K562 (cell line): ENCODE data around the gene MTTP. TPM values are rescaled to one million over a fixed set of nuclear protein-coding genes. Genes with fewer than 3 reads are reported as not detected.
A peak's percentile ranks its signal among the peaks of the same experiment; 100 is the strongest.

ENCODE experiments used
- ATAC-seq: fragments of 200-7000 bp; cut with Tn5 transposase; 3 replicates; pipeline ENCODE4 v1.9.1; 2020; ENCODE audit warnings: moderate library complexity
- Bru-seq: library from RNA; stranded (reverse); fragments of 400-500 nt; gene quantifications from one replicate; lab custom pipeline; 2021; lab: Mats Ljungman, UMichigan
- BruChase-seq, 2 experiments: library from RNA; stranded (reverse); fragments of 400-500 nt; gene quantifications; one replicate each; lab custom pipeline; 2021; lab: Mats Ljungman, UMichigan
- BruUV-seq: library from RNA; stranded (reverse); fragments of 400-500 nt; replicated peaks from 2 replicates; lab custom pipeline; 2021; lab: Mats Ljungman, UMichigan
- CTCF ChIA-PET: fragments of 300-600 bp; formaldehyde crosslinking; extraction: SDS; loops from one replicate; lab custom pipeline; 2021; ENCODE audit warnings: low intra/inter-chr PET ratio; lab: Yijun Ruan, JAX
- POLR2A ChIA-PET: fragments of 300-600, 350-650 bp; sonication (Branson Sonifier 250); formaldehyde crosslinking; extraction: SDS; loops from one replicate; lab custom pipeline; 2021; ENCODE audit warnings: antibody characterized with exemption, inconsistent platforms; lab: Yijun Ruan, JAX
- DNase-seq, 4 experiments: peaks; one replicate each; pipeline versions ENCODE4 v3.0.0 to v3.0.0-alpha.2; 2011 to 2018; ENCODE audit warnings: low spot score in 3 of 4, mixed read lengths in 3 of 4; ENCODE audit errors: extremely low read depth in 1 of 4
- FAIRE-seq: peaks from 2 replicates; lab custom pipeline; 2011; peaks lifted over from hg19 to GRCh38; lab: Jason Lieb, UNC
- H2AFZ ChIP-seq: 2 replicates; pipeline ENCODE4 v1.6.0; 2011; ENCODE audit warnings: low read depth, low read length, control low read depth, inconsistent platforms
- H3K27ac ChIP-seq: fragments of 200-600 bp; 3 replicates; pipeline ENCODE4 v1.8.0; 2011; ENCODE audit warnings: low read depth, mild to moderate bottlenecking, control low read depth, inconsistent platforms, low read length, moderate library complexity, mixed read lengths; ENCODE audit errors: extremely low read depth
- H3K27me3 ChIP-seq, 2 experiments: fragments of 300-600 bp in 1 of 2; 2 replicates in 1 of 2; 3 replicates in 1 of 2; pipeline versions ENCODE4 v1.6.0 to v1.8.0; 2011; ENCODE audit warnings: inconsistent platforms in 2 of 2, low read length in 2 of 2, mild to moderate bottlenecking in 1 of 2, mixed read lengths in 1 of 2, moderate library complexity in 1 of 2; ENCODE audit not compliant: control insufficient read depth in 2 of 2, insufficient read depth in 2 of 2
- H3K36me3 ChIP-seq: fragments of 300-600 bp; 3 replicates; pipeline ENCODE4 v1.8.0; 2011; ENCODE audit warnings: mild to moderate bottlenecking, low read length, inconsistent platforms; ENCODE audit not compliant: control insufficient read depth, insufficient read depth
- H3K4me1 ChIP-seq, 2 experiments: fragments of 200-600 bp in 1 of 2; replicated peaks in 1 of 2; 2 replicates in 1 of 2; 3 replicates in 1 of 2; pipeline versions ENCODE4 v1.5.1 to v1.8.0; 2011; ENCODE audit warnings: inconsistent platforms in 2 of 2, low read length in 2 of 2, mild to moderate bottlenecking in 1 of 2, mixed read lengths in 1 of 2, moderate library complexity in 1 of 2; ENCODE audit not compliant: control insufficient read depth in 2 of 2, insufficient read depth in 2 of 2
- H3K4me2 ChIP-seq: 2 replicates; pipeline ENCODE4 v1.6.1; 2011; ENCODE audit warnings: low read length, control low read depth, inconsistent platforms, mixed read lengths; ENCODE audit not compliant: insufficient read depth
- H3K4me3 ChIP-seq: fragments of 200-600 bp; sonication (generic), shearing (Covaris generic); 2 replicates; pipeline ENCODE4 v1.5.1; 2016; ENCODE audit warnings: control low read depth, inconsistent platforms
- H3K79me2 ChIP-seq: fragments of 200-600 bp; 3 replicates; pipeline ENCODE4 v1.8.0; 2011; ENCODE audit warnings: low read length, inconsistent platforms; ENCODE audit not compliant: control insufficient read depth, insufficient read depth
- H3K9ac ChIP-seq, 2 experiments: 2 replicates each; pipeline versions ENCODE4 v1.6.0 to v1.6.1; 2011; ENCODE audit warnings: low read depth in 2 of 2, low read length in 2 of 2, control low read depth in 1 of 2, inconsistent platforms in 1 of 2, mild to moderate bottlenecking in 1 of 2, mixed read lengths in 1 of 2; ENCODE audit not compliant: insufficient read depth in 1 of 2
- H3K9me1 ChIP-seq: one replicate; pipeline ENCODE4 v1.6.0; 2011; ENCODE audit warnings: inconsistent platforms, mild to moderate bottlenecking, low read length, moderate library complexity; ENCODE audit not compliant: control insufficient read depth, insufficient read depth
- H3K9me3 ChIP-seq: replicated peaks from 2 replicates; pipeline ENCODE4 v1.5.1; 2011; ENCODE audit warnings: low read depth, low read length, inconsistent platforms; ENCODE audit not compliant: control insufficient read depth, insufficient read depth
- H4K20me1 ChIP-seq: replicated peaks from 2 replicates; pipeline ENCODE4 v1.6.1; 2011; ENCODE audit warnings: low read length, inconsistent platforms, mixed read lengths; ENCODE audit not compliant: control insufficient read depth, insufficient read depth
- DDX20 ChIP-seq: fragments of 450-650 bp; IDR thresholded peaks from 2 replicates; pipeline ENCODE4 v1.6.1; 2016; ENCODE audit warnings: missing genetic modification characterization, low read depth, mild to moderate bottlenecking, missing compliant biosample characterization, moderate library complexity
- E2F5 ChIP-seq: sonication (generic); formaldehyde crosslinking; IDR thresholded peaks from 2 replicates; pipeline ENCODE4 v1.8.0; 2022; ENCODE audit warnings: mild to moderate bottlenecking, missing genetic modification reagents
- NCOA6 ChIP-seq: fragments of 450-650 bp; IDR thresholded peaks from 2 replicates; pipeline ENCODE4 v1.6.1; 2017; ENCODE audit warnings: mild to moderate bottlenecking
- NFIX ChIP-seq: fragments of 250-450 bp; sonication (Bioruptor Pico); IDR thresholded peaks from 2 replicates; pipeline ENCODE4 v1.4.0; 2020; ENCODE audit warnings: low read depth, mild to moderate bottlenecking, moderate library complexity
- SNRNP70 ChIP-seq: fragments of 200-400 bp; formaldehyde crosslinking; optimal IDR thresholded peaks from 2 replicates; pipeline ENCODE3; 2017; ENCODE audit warnings: low read depth, low read length
- TOE1 ChIP-seq, 2 experiments: fragments of 450-650 bp in 1 of 2; sonication (generic) in 1 of 2; formaldehyde crosslinking in 1 of 2; IDR thresholded peaks; 2 replicates each; pipeline versions ENCODE4 v1.7.1 to v1.8.0; 2016 to 2022; ENCODE audit warnings: borderline replicate concordance in 2 of 2, mild to moderate bottlenecking in 2 of 2, antibody characterized with exemption in 1 of 2, inconsistent platforms in 1 of 2, low read depth in 1 of 2, missing genetic modification reagents in 1 of 2, moderate library complexity in 1 of 2
- WGBS: fragments of 100-300 bp; shearing (Covaris generic); methylation state at CpG from one replicate; pipeline ENCODE4 v1.1.6; 2016; ENCODE audit warnings: low coverage, mixed read lengths; ENCODE audit not compliant: insufficient coverage; ENCODE audit errors: missing lambda C conversion rate; 5-methylcytosine and 5-hydroxymethylcytosine counted together
- in situ Hi-C: fragments of 300-500 bp; cut with MboI; formaldehyde crosslinking; loops from 4 replicates; pipeline ENCODE4 v1.15.0; 2018; ENCODE audit warnings: inconsistent platforms, mixed read lengths
- intact Hi-C: fragments of 100-400 bp; cut with micrococcal nuclease; formaldehyde crosslinking; loops from 2 replicates; pipeline ENCODE4 v1.14.2; 2022
- long read RNA-seq, 3 experiments: library from polyadenylated mRNA in 2 of 3; library from RNA in 1 of 3; unstranded in 2 of 3; stranded (forward) in 1 of 3; transcript quantifications; one replicate each; pipeline ENCODE4 v2.0.0, GENCODE V29; 2019 to 2022
- polyA minus RNA-seq, 3 experiments: library from RNA; depleted of rRNA, polyadenylated mRNA; stranded (reverse); fragments of >200 nt; gene quantifications; 2 replicates each; pipeline ENCODE4 v1.2.3, GENCODE V29; 2011
- polyA plus RNA-seq, 8 experiments: library from polyadenylated mRNA; depleted of rRNA in 4 of 8; stranded (reverse) in 5 of 8; unstranded in 3 of 8; fragments of >200 nt; fragmentation: Nextera tagmentation in 2 of 8; fragmentation: Illumina TruSeq in 1 of 8; extraction: Ambion mirVana in 2 of 8; extraction: Trizol in 1 of 8; gene quantifications; 2 replicates each; pipeline versions ENCODE4 v1.2.1 to v1.2.3, GENCODE V29; 2011 to 2014; ENCODE audit warnings: inconsistent platforms in 1 of 8, missing spikeins in 1 of 8
- total RNA-seq, 7 experiments: library from RNA; depleted of rRNA in 6 of 7; stranded (reverse); fragments of >200 nt in 6 of 7; fragmentation: Illumina TruSeq in 2 of 7; extraction: Trizol in 2 of 7; gene quantifications; 2 replicates each; pipeline versions ENCODE4 v1.2.1 to v1.2.3, GENCODE V29; 2011 to 2021; ENCODE audit warnings: low replicate concordance in 1 of 7

Gene MTTP
- total RNA-seq (2011; cell fraction: chromatin; rRNA removed; ENCODE audit: low replicate concordance) = not detected in 2 replicates
- not detected in 2 replicates for total RNA-seq (2011; cell fraction: nucleolus; rRNA removed)
- total RNA-seq (2011; cell fraction: nucleoplasm; rRNA removed) = not detected in 2 replicates
- total RNA-seq (2014; rRNA removed) (not detected in 2 replicates), total RNA-seq (2014; rRNA removed; fragmentation: Illumina TruSeq; extraction: Trizol) (0.06 and 0.29 TPM in 2 replicates), total RNA-seq (2015; rRNA removed; fragmentation: Illumina TruSeq; extraction: Trizol) (0.22 TPM in 1 of 2 replicates, not detected in the other), total RNA-seq (2021) (0.04 and 0.40 TPM in 2 replicates), polyA plus RNA-seq (2011; rRNA removed) (not detected in 2 replicates), polyA plus RNA-seq (2014; fragmentation: Illumina TruSeq; extraction: Trizol) (0.04 TPM in 1 of 2 replicates, not detected in the other), polyA plus RNA-seq (2014; fragmentation: Nextera tagmentation; extraction: Ambion mirVana) (under 1 TPM; 0.01 to 0.03 TPM), polyA plus RNA-seq (2014; rRNA removed) (0.01 TPM in 1 of 2 replicates, not detected in the other), polyA minus RNA-seq (2011; rRNA and poly(A)+ RNA removed) (0.06 TPM in 1 of 2 replicates, not detected in the other), Bru-seq, nascent RNA (percentile 21 among the genes with signal in this experiment), BruChase-seq, experiment 1, labeled RNA remaining after a 2-hour chase (percentile 12 among the genes with signal in this experiment), BruChase-seq, experiment 2, labeled RNA remaining after a 6-hour chase (percentile 11 among the genes with signal in this experiment)
- 0.21 TPM in 1 of 2 replicates, not detected in the other for polyA plus RNA-seq (2011; cell fraction: cytosol; rRNA removed)
- 0.10 TPM in 1 of 2 replicates, not detected in the other for polyA plus RNA-seq (2011; cell fraction: nucleus; rRNA removed)
- 0.01 and 0.03 TPM in 2 replicates for polyA plus RNA-seq (2012)
- polyA minus RNA-seq (2011; cell fraction: cytosol; rRNA and poly(A)+ RNA removed) = not detected in 2 replicates
- 1.4 TPM in 1 of 2 replicates, not detected in the other for polyA minus RNA-seq (2011; cell fraction: nucleus; rRNA and poly(A)+ RNA removed)
- long read RNA-seq, experiment 1 = 0 reads
- long read RNA-seq, experiment 2 = 0 reads
- long read RNA-seq, experiment 3 = 0 reads

DNA sequence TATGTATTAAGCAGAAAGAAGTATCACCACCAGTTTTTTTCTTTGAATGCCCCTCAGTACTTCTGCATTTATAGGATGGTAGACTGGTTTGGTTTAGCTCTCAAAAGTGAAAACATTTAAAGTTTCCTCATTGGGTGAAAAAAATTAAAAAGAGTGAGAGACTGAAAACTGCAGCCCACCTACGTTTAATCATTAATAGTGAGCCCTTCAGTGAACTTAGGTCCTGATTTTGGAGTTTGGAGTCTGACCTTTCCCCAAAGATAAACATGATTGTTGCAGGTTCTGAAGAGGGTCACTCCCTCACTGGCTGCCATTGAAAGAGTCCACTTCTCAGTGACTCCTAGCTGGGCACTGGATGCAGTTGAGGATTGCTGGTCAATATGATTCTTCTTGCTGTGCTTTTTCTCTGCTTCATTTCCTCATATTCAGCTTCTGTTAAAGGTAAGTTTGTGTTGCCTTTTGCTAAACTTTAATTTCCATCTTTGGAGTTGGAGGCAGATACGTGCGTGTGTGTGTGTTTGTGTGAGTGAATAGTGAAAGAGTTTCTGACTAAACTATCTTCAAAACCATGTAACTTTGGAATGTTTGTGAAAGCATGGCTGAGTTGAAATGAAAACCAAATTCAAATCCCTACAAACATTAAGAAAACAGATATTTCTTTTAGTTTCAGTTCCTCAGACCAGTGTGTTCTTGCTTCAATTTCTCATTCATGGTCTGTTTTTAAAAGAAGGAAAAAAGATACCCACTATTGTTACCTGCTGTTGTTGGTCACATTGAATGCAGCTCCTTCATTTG lies at the start of gene MTTP:
Gene MTTP, plus strand, starts transcription at position 295 of the 795 bp plus-strand sequence. Its CDS starts 86 bp downstream, at position 381.
- no peak for FAIRE-seq
- 13% methylated on average over 3 of the region's 3 CpGs for WGBS
- H3K9me3 ChIP-seq = no peaks in the 10 kb centered on the region

More for the DNA sequence above, at the start of gene MTTP:
- intact Hi-C loops (no loop called here), in situ Hi-C loops (no loop called here)
- POLR2A ChIA-PET = interaction anchor here (0.6 to 1.0 kb wide), 2 partner anchors 11 to 18 kb away, joined by 3 to 4 read pairs; partner anchors contain the start of gene TRMT10A
- no peak within 1 kb of the TSS for H3K4me3 ChIP-seq
- DNase-seq (no peak), ATAC-seq (no peak)
- H3K27me3 ChIP-seq = peaks cover 0 to 4% of the 10 kb centered on the region in 2 experiments; a peak in 1 of 5 replicates
- no peaks in the 10 kb centered on the region for H3K79me2 ChIP-seq
- no peak within 1 kb of the TSS for H3K9ac ChIP-seq
- no peak within 1 kb of the TSS for H3K27ac ChIP-seq
- no peak for TF ChIP-seq E2F5 (CRISPR knock-in tag)
- TF ChIP-seq TOE1 (IDR thresholded peaks at IDR 0.05; ENCODE audit: borderline replicate concordance) = no peak
- TF ChIP-seq TOE1 (CRISPR knock-in tag; IDR thresholded peaks at IDR 0.05; ENCODE audit: borderline replicate concordance, low read depth) = no peak
- no peak for TF ChIP-seq NFIX (CRISPR knock-in tag)
- no peak for TF ChIP-seq SNRNP70
- TF ChIP-seq DDX20 (tag) = no peak
- no peak for TF ChIP-seq NCOA6
- no TSS peak for BruUV-seq
- H2AFZ ChIP-seq = peak within 1 kb of the TSS; percentile 38; the same call in 1 of the 2 replicates
- H3K36me3 ChIP-seq = no peaks in the 10 kb centered on the region
- CTCF ChIA-PET = no interaction called here
- no peaks in the 10 kb centered on the region for H4K20me1 ChIP-seq
- no peaks in the 10 kb centered on the region for H3K9me1 ChIP-seq
- no peaks in the 10 kb centered on the region for H3K4me1 ChIP-seq
- no peak within 1 kb of the TSS for H3K4me2 ChIP-seq
